ENCODE measurements around the gene PCBD1.

DNA sequence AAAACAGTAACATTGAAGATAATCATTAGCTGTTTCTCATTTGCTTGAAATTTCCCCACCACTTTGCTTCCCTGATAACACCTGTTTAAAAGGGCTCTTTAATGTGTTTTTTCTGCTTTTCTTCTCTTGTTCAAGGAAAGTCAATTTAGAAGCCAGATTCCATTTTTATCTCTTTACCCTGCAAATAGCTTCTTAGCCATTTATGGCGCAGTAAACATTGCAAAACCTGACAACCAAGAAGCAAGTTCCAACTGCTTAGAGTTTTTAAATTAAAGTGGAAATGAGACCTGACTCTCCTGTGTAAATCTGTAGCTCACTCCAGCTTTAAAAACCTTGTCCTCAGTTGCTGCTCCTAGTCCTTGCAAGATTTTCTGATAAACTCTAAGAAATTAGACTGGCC is 42.5 kb downstream of the PCBD1 start:
- TF ChIP-seq CTCF (IDR thresholded peaks at IDR 0.05; ENCODE audit: borderline replicate concordance, extremely low read depth, low read length, poor library complexity, severe bottlenecking) (no peak), EZH2 (IDR thresholded peaks at IDR 0.05; ENCODE audit: borderline replicate concordance, low read depth, low read length, severe bottlenecking) (no peak)

Measured in DND-41 (cell line).